GM21447 (cell line): ENCODE results near the gene METTL8.
"Not testable (repeated sequence)": the region's sequence is repeated elsewhere in the genome, so short reads cannot be mapped to it uniquely, and the experiment has no call there.

Source experiments
- ATAC-seq: cut with Tn5 transposase; IDR thresholded peaks from one replicate; pipeline ENCODE4 v1.9.1; 2021; ENCODE audit not compliant: unreplicated experiment

The METTL8 gene

GRCh38 chr2:171430516-171431410 is 3.0 kb downstream of the METTL8 start:
- ATAC-seq, result no peak

- not testable (repeated sequence) for ATAC-seq
These were observed 10.9 kb downstream of the METTL8 start for GRCh38 chr2:171422710-171423495.

GRCh38 chr2:171420728-171421563 is 12.8 kb downstream of the METTL8 start:
- ATAC-seq, result no peak

DNA sequence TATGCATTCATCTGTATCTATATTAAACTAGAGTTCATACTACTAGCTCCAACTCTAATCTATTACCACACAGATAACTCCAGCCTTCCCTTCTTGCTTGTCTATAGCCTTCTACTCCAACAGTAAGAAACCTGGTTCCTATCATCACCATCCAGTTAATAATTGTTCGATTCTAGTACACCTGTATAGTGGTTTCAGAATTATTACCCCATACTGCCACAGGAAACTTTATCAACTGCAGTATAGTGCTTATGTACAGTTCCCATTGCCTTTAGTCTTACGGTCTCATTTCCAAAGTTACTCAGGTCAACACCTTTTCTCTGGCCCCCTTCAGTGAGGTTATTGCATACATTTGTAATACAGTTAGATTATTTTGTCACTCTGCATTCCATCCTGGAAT is 14.5 kb downstream of the METTL8 start:
- ATAC-seq, result no peak

GRCh38 chr2:171416009-171416926 is 17.5 kb downstream of the METTL8 start:
- peak; percentile 86 for ATAC-seq

GRCh38 chr2:171414645-171415044 is 19.1 kb downstream of the METTL8 start:
- not testable (repeated sequence) for ATAC-seq

- ATAC-seq, result no peak
These were observed 21.1 kb downstream of the METTL8 start for GRCh38 chr2:171412571-171413175.

GRCh38 chr2:171411791-171412483 is 21.9 kb downstream of the METTL8 start:
- ATAC-seq, result no peak

GRCh38 chr2:171411214-171411613 is 22.6 kb downstream of the METTL8 start:
- ATAC-seq, result no peak

DNA sequence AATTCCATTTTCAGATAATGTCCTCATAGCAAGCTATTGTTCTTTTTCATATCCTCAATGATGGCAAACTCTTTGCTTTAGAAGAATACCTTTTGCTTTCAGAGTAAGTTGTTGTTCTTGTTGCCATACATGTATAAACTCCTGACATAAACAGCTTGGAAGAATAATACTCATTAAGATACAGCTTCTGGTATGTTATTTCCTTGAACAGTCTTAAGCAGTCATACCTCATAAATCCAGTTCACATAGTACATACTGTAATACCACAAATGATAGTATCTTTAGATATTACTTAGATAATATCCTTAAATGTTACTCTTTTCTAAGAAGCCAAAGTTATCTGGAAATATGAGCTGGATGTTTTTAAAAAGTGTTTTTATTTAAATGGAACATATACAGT is 23.2 kb downstream of the METTL8 start:
- no peak for ATAC-seq

DNA sequence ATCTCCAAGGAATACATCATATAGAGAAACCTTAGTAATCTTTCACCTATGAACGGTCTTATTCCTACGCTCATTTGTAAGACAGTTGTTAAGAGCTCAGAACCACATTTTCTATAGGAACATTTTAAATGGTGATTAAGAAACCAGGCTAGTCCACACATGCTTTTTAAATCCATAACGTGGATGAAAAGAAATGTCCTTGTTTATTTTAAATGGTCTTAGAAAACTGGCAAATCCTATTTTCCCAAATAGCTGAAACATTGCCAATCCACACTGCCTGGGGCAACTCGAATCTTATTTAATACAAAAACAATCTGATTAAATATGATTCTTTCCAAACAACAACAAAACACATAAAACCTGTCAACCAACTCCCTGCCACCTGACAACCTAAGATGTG is 23.7 kb downstream of the METTL8 start:
- ATAC-seq, result no peak

DNA sequence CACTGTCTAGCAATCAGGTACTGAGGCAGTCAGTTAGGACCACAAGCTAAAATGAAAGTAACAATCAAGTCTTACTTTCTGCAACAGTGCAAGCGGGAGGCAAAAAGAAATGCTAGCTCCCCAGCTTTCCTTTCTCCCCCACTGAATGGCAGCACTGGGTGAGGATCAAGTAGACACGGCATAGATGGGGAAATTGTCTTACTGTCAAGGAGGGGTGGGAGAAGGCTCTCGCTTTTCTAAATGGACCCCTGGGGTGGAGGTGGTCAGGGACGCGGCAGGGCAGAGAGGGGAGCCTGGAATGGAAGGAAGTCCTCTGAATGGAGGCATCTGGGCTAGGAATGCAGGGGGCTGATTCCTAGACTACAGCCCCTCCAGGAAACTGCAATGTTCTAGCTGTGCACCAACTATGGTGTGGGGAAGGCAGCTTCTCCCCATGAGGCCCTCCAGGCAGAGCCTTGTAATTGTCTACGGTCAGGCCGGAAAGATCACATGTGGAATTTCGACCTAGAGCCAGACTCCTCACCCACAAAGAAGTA is 24.3 kb downstream of the METTL8 start:
- ATAC-seq, result no peak

GRCh38 chr2:171407676-171408044 is 26.1 kb downstream of the METTL8 start:
- ATAC-seq, result no peak

- peak; percentile 53 for ATAC-seq
These were observed 26.6 kb downstream of the METTL8 start for GRCh38 chr2:171407030-171407675.

- peak; percentile 65 for ATAC-seq
These were observed 27.7 kb downstream of the METTL8 start for GRCh38 chr2:171406044-171406443.

DNA sequence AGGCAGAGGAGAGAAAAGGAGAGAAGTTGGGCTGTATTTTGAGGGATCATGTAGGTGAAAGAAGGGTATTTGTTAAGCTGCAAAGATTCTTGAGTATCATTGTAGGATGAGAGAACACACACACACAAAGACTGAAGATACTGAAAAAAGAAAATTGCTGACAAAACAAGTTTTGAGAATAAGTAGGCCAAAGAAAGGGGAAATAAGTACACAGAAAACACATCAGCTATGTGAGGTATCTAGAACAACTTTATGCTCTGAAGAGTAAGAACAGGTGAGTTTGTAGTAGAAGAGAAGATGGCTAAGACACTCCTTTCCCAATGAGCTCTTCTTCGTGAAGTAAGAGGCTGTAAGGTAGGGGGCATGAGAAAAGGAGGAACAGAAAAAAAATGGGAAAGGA is 28.2 kb downstream of the METTL8 start:
- no peak for ATAC-seq

DNA sequence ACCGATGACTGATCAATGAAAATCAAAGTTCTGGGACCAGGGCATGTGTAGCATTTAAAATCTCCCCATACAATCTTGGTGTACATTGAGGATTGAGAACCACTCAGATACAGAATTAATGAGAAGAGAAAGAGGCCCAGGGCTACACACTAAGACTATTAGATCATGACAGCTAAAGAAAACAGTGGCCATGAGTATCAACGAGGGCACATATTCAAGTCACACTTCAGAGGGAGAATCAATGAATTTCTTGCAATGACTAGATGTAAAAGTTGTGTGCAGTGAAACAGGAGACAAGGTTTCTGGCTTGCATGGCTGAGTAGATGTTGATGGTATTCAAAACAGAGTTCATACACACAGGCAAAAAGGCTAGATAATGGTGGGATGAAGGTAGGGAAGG is 29.1 kb downstream of the METTL8 start:
- ATAC-seq, result no peak

DNA sequence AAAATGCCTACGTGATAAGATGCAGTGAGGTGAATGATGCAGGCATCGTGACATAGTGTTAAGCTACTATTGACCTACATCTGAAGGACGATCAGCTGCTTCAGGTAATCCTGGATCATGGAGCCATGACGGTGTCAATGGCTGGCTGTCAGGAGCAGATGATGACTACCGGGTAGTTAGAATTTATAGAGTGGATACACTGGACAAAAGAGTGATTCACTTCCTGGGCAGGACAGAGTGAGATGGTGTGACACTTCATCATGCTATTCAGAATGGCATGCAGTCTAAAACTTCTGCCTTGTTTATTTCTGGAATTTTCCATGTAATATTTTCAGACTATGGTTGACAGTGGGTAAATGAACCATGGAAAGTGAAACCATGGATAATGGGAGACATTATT is 29.5 kb downstream of the METTL8 start:
- ATAC-seq, result no peak
